ENCODE measurements around the gene PRPF31.

PRPF31 gene

DNA sequence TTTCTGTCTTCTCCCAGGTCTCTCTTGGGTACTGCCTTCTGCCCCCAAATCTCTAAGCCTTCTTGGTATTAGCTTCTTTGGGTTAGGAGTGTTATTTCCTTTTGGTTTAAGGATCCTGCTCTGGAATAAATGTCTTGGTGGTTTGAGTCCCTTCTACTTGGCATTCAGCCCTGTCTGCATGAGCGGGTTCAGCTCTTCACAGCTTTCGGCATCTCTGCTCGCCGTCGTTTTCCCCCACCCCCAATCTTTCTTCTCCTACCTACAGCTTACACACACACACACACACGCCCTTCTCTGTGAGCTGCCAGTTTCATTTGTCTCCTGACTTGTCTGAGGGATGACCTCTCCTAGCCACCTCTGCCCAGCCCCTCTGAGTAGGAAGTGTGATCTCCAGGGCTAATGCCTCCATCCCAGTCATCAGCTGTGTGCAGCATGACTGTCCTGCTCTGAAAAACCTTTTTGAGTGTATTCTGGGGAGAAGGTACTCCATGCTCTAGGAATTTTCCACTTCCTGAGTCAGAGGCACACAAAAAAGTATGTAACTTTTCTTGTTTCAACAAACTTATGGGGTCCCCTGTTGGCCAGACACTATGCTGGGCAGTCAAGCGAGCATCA, 26.7 kb downstream of the PRPF31 start:
- no peak for DNase-seq (ENCODE audit: low read depth)

DNA sequence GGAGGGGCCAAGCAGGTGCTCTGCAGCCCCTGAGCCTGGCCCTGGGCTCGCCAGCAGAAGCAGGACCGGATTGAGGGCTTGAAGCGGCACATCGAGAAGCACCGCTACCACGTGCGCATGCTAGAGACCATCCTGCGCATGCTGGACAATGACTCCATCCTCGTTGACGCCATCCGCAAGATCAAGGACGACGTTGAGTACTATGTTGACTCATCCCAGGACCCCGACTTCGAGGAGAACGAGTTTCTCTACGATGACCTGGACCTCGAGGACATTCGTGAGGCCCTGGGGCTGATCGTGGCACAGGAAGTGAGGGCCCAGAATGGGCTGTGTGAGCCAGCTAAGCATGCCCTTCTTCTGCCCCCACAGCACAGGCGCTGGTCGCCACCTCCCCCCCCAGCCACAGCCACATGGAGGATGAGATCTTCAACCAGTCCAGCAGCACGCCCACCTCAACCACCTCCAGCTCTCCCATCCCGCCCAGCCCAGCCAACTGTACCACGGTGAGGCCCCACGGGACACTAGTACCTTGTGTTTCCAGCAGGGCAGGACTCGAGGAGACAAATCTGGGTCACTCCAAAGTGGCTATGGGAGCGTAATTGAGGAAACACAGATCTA, 30.1 kb downstream of the PRPF31 start:
- DNase-seq (ENCODE audit: low read depth) = no peak

DNA sequence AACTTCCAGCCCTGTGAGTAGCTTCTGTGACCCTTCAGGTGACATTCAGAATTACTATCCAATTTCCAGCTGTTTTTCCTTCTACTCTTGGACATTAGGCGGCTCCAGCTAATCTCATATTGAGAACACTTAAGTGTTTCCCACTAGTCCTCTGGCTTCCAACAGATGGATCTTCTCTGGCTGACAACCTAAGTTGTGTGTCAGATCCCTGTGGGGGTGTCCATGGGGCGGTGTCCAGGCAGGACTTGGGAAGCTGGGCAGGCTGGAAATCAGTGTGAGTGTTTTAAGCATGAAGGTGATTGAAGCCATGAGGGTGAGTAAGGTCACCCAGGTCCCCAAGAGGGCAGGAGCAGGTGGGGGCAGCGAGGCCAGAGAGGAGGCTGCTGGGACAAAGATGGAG, 32.1 kb downstream of the PRPF31 start:
- DNase-seq (ENCODE audit: low read depth) = no peak

DNA sequence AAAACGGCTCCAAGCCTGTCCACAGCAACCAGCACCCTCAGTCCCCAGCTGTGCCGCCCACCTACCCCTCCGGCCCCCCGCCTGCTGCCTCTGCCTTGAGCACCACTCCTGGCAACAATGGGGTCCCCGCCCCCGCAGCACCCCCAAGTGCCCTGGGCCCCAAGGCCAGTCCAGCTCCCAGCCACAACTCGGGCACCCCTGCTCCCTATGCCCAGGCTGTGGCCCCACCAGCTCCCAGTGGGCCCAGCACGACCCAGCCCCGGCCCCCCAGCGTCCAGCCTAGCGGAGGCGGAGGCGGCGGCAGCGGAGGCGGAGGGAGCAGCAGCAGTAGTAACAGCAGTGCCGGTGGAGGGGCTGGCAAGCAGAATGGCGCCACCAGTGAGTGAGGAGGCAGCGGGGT, 32.6 kb downstream of the PRPF31 start:
- no peak for DNase-seq (ENCODE audit: low read depth)

DNA sequence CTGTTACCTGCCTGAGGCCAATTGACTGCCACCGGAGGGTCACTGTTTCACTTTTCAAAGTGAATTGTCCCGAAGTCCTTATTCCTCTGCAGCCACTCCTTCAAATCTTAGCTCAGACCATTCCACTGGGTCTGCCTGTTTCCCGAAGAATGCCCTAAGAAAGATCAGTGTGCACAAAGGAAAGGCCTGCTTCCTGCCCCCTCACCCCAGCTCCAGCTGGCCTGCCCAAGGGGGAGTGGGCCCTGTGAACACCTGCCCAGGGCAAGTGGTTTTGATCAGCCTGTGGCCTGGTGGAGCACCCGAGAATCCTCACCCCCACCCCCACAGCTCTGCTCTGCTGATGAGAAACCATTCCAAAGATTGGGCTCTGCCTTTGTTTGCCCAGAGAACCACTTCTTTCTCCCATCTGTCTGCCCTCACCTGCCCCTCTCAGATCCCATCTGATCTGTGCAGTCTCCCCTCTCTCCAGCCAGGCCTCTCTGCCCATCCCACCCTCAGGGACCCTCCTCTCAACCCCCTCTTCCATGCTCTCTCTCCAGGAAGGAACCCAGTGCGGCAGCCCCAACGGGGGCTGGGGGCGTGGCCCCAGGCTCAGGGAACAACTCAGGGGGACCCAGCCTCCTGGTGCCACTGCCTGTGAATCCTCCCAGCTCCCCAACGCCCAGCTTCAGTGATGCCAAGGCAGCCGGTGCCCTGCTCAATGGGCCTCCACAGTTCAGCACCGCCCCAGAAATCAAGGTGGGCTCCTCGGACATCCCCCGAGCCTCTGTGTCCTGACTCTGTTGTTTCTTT, 33.7 kb downstream of the PRPF31 start:
- DNase-seq (ENCODE audit: low read depth) = no peak

DNA sequence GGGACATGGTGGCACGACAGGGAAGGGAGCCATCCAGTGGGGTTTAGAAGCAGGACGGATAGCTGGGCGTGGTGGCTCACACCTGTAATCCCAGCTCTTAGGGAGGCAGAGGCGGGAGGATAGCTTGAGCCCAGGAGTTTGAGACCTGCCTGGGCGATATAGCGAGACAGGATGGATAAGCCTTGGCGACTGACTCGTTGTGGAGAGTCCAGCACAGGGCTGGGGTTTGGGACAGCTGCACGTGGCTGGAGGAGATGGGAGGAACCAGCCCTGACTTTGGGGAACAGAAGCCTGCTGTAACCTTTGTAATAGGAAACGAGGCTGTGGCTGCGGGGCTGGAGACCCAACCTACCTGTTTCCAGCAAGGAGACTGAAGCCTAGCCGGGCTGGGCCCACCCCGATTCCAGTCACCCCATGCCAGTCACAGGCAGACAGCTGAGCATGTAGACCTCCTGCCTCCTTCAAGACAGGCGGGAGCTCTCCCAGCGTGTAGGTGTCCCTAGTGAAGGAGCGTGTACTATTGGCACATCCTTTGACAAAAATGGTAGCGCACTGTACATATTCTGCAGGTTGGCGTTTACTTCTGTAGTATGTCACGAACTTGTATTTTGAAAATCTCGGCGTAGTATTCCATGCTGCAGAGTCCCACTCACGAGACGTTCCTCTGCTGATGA, 35.9 kb downstream of the PRPF31 start:
- DNase-seq (ENCODE audit: low read depth) = no peak

DNA sequence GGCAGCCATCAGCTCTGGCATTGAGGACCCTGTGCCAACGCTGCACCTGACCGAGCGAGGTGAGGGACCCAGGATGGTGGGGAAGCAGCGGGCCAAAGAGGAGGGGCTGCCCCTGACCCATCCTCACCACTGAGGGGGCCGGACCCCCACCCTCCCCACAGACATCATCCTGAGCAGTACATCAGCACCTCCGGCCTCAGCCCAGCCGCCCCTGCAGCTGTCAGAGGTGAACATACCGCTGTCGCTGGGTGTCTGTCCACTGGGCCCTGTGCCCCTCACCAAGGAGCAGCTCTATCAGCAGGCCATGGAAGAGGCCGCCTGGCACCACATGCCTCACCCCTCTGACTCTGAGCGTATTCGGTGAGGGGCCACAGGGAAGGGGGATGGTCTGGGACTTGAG, 36.7 kb downstream of the PRPF31 start:
- DNase-seq (ENCODE audit: low read depth) = no peak

DNA sequence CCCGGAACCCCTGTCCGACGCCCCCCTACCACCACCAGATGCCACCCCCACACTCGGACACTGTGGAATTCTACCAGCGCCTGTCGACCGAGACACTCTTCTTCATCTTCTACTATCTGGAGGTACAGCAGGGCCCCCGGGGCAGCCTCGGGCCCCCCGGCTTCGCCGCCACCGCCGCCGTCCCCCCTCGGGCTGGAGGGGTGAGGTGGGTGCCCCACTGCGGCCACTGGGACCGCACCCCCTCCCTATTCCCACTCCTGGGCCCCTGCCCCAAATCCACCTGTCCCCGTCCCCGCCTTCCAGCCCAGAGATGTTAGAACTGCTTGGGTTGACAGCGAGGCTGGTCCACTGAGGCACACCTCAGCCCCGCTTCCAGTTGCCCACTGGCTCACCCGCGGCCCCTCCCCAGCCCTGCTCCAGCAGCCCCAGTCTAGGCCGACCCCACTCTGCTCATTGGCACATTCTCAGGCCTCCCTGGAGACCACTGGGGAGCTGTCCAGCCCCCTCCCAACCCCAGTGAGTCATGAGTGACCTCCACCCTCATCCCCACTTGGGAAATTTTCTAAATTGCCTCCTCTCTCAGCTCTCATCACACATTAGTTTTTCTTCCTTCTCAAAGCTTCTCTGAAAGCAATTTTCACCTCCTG, 37.4 kb downstream of the PRPF31 start:
- DNase-seq (ENCODE audit: low read depth) = no peak

DNA sequence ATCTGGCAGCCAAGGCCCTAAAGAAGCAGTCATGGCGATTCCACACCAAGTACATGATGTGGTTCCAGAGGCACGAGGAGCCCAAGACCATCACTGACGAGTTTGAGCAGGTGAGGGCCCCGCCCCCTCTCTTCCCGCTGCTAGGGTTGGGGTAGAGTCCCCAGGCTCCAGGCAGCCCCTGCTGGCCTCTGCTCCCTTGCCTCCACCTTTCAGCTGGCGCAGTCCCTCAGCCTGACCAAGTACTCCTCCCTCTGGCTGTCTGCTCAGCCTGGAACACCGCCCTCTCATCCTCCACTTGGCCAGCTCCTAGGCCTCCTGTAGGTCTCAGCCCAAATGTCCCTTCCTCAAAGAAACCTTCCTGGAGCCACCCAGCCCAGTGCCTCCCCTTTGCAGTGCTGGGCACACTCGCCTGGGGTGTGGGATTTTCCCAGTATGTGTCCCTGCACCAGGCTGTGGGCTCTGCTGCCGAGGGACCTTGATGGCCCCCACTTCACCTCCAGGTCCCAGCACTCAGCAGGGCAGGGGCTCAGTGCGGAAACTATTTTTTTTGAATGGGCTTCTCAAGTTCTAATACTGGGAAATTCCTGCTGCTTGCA, 38.3 kb downstream of the PRPF31 start:
- DNase-seq (ENCODE audit: low read depth) = no peak

DNA sequence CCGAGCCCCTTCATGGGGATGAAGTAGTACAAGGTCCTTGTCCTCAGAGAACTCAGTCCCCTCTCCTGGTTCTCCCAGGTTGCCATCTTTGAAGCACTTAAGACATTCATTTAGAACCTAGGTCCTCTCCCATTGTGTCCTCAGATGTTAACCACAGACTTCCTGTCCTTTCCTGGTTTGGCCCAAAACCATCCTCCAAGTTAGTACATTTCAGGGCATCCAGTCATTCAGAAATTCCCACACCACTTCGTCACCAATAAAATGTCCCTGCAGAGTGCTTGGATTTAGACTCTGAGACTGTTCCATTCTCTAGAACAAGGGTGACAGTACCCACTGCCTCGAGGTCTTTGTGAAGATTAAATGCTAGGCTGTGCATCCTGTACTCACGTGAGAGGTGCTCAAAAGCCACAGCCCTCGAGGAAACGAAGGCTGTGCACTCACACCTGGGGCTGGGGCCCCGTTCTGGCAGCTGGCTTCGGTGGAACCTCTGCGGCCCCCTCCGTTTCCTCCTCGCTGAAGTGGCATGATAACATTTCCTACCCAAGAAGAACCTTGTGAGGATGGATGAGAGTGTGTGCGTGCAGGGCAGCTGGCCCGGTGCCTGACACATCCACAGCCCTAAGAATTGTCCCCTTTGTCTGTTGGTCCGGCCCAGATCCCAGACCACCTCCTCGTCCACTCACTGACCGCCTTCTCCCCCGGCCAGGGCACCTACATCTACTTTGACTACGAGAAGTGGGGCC, 39.2 kb downstream of the PRPF31 start:
- DNase-seq (ENCODE audit: low read depth) = no peak

DNA sequence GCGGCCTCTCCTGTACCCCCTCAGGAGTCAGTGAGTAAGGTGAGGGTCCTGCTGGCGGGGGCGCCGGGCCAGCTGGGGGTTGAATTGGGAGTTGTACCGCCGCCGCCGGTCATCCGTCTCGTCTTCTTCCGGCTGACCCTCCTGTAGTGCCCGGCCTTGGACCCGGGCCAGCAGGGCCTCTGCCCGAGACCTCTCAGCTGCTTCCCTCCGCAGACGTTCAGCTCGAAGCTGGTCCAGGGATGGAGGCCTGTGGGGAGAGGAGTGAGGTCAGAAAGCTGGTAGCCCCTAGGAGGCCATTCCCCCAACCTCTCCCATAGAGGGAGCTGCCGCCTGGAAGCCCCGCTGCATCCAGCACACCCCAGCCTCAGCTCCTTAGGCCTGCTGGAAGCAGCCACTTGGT, 40.1 kb downstream of the PRPF31 start:
- no peak for DNase-seq (ENCODE audit: low read depth)

DNA sequence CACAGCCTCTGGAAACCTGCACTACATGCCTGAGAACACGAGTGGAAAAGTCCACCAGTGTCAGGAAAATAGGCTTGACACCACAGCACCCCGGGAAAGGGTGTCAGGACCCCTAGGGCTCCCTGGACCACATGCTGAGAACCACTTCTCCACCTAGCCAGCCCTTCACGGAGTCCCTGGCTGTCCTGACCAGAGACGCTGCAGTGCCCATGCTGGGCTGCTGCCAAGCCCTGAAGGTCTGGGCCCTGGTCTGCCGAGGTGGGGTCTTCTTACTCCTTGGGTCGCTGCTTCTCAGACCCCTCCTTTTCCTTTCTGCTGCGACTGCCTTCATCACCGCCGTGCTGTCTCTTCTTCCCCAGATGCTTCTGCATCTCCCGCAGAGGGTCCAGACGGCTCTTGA, 40.9 kb downstream of the PRPF31 start:
- DNase-seq (ENCODE audit: low read depth) = no peak

DNA sequence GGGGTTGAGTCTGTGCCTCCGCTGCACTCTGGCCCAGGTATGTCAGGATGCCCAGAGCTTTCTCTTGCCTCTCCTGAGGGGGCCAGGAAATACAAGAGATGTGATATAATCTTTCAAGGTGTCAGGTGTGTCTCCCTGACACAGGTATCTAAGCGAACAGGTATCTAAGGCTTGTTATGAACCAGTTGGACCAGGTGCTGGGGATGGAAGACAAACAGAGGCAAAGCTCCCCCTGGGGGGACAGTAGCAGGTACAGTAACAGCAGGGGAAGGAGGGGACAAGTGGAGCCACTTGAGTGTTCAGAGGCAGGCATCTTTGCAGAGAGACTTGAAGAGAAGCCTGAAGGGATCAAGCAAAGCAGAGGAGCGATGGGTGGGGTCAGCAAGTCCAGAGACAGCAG, 41.4 kb downstream of the PRPF31 start:
- no peak for DNase-seq (ENCODE audit: low read depth)

DNA sequence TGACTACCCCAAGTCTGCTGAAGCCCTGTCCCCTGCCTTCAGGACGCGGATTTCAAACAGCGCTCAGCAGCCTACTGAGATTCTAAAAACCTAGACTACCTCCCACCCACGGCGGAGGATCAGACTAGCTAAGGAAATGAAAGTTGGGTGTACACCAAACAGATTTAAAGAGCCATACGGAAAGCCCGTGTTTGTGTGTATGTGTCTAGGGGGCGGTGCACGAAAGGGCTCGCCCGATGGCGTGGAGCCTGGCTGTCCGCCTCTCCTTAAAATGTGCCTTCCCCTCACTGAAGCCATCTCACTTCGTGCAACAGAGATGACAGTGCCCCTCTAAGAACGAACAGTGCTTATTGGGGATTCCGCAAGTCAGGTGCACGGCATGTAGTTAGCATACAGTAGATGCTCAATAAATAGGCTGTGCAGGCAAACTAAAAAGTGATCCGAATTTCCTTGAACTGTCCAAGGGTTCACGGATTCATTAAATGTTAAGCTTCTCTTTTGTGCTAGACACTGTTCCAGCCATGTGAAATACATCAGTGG, 43.3 kb downstream of the PRPF31 start:
- DNase-seq (ENCODE audit: low read depth) = no peak

DNA sequence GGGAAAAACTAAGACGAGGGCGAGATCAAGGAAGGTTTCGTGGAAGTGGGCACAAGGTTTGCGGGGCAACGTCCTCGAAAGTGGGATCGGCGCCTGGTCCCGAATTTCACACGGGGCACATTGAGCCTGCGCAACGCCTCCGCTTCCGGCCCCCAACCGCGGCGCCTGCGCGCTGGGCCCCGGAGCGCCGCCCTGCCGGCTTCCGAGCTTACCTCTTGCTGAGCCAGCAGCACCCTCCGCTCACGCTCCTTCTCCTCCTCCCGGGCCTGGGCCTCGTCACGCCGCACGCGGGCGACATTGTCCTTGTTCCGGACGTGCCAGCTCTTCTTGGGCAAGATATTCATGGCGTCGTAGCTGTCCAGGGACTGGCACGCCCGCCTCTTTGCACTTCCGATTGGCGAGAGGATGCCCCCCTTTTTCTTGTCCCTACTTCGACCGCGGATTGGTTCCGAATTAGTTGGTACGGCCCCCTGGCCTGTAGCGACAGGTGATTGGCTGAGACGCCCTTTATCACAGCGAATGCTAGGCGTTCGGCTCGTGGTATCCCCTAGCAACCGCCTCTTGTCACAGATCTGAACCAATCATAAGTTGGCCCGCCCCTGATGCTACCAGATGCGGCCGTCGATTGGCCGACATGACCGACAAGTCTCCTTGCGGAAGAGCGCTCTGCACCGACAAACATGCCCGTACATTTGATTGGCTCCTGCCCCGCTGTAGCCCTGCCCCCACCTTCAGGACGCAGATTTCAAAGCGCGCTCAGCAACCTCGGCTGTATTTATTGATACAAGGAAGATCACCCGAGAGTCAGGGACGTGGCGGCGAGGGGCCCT, 44.0 kb downstream of the PRPF31 start, which contains the start of gene LENG1:
LENG1 (minus strand) TSS at position 370 of the 830 bp plus-strand sequence; CDS start at position 344, 26 bp downstream.
- DNase-seq (ENCODE audit: low read depth) = peak; percentile 78

DNA sequence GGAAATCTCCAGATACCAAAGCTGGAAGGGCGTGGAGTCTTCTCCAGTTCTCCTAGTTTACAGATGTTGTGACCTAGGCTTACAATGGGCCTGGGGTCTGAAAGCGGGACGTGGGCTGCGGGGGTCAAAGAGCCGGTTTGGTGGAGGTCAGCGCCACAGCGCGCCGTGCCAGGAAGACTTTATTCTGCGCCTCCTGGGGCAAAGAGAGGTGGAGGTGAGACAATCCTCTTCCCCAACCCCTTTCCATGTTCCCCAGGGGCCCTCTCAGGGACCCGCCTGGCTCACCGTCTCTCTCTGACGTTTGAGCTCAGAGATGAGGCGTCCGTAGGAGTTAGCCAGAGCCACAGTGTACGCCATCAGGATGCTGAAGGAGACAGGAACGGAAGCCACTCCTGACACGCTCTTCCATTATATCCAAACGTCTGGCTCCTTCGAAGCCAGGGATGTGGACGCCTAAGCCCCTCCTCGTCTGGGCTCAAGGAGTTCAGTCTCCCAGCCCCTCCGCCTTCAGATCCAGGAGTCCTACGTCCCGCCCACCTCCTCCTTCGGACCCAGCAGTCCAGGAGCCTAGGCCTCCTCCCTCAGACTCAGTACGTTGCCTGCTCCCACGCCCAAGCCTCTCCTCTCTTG, 44.7 kb downstream of the PRPF31 start:
- no peak for DNase-seq (ENCODE audit: low read depth)

DNA sequence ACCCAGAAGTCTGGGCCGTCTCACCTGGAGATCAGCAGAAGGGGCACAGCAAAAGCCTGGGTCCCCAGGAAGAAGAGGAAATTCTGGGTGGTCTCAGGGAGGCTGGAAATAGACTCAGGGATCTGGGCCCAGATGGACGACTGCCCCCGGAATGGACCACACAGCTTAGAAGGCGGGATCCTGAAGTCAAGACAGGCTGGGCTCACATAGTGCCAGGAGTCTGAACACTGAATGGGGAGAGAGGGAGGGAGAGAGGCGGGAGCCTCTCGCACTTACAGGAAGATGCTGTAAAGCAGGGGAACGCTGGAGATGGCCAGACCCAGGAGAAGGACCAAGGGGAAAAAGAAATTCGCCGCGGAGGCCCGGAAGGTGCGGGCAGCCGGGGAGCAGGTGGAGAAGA, 45.3 kb downstream of the PRPF31 start:
- no peak for DNase-seq (ENCODE audit: low read depth)

DNA sequence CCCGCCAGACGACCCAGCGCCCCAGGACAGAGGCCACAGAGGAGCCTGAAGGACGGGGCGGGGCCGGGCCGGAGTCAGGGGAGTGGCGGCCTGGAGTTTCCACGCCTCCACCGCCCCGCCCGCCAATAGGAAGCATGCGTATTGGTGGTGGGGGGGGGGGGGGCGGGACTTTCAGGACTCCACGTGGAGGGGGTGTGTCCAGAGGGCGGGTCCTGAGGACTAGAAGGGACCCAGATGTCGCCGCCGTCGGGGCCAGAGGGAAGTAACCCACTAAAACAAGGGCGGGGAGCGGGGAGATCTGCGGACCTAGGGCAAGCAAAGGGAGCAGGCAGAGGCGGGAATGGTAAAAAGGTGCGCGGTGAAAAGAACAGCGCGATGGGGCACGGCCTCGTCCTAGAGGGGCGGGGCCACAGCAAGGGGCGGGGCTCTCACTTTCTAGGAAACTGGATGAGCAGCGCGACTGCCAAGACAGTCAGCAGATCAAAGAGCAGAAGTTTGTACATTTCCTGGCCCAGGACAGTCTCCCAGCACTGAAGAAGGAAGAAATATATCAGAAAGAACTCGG, 46.8 kb downstream of the PRPF31 start:
- DNase-seq (ENCODE audit: low read depth) = peak; percentile 59

DNA sequence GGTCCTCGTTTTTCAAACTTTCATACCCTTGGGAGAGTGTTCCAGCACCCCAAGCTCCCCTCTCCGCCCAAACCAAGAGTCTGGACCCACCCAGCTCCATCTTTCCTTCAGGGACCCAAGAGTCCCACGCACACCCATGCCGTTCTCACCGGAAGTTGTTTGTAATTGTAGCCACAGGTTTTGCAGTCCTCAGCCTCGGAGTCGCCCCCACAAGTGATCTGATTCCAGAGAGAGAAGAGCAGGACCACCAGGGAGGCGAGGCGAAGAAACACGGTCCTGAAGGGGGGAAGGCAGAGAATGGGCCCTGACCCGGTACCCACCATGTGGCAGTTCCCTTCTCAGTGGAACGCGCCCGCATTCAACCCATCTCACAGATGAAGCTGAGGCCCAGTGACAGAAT, 47.3 kb downstream of the PRPF31 start:
- DNase-seq (ENCODE audit: low read depth) = no peak

All from stimulated activated CD8-positive, alpha-beta memory T cell treated with anti-CD3 and anti-CD28 coated beads, Interleukin-15, amount 100 ng/mL, for 24 hours (primary cell).